Upper lobe of right lung (tissue), 1 donor: Measurements from ENCODE around the gene FBXO2. TPM values are rescaled to one million over a fixed set of nuclear protein-coding genes. Genes with fewer than 3 reads are reported as not detected.

ENCODE experiments used
- ATAC-seq: fragments of 200-7000 bp; cut with Tn5 transposase; one replicate; pipeline ENCODE4 v1.9.1; 2020; ENCODE audit warnings: mild to moderate bottlenecking, moderate library complexity
- DNase-seq: peaks from one replicate; pipeline ENCODE4 v3.0.0-alpha.2; 2020
- H3K27ac ChIP-seq: fragments of 200-600 bp; one replicate; pipeline ENCODE4 v1.8.0; 2022
- H3K27me3 ChIP-seq: fragments of 200-600 bp; one replicate; pipeline ENCODE4 v1.8.0; 2022; ENCODE audit warnings: mild to moderate bottlenecking
- H3K36me3 ChIP-seq: fragments of 200-600 bp; one replicate; pipeline ENCODE4 v1.8.0; 2022
- H3K4me1 ChIP-seq: fragments of 200-600 bp; one replicate; pipeline ENCODE4 v1.8.0; 2022
- H3K4me3 ChIP-seq: fragments of 200-600 bp; one replicate; pipeline ENCODE4 v1.8.0; 2022; ENCODE audit warnings: mild to moderate bottlenecking
- H3K9me3 ChIP-seq: fragments of 200-600 bp; one replicate; pipeline ENCODE4 v1.8.0; 2022
- intact Hi-C: fragments of 100-400 bp; cut with DNase I; formaldehyde crosslinking; loops from one replicate; pipeline ENCODE4 v1.11.0; 2022
- total RNA-seq: library from RNA; stranded (reverse); fragmentation: NEBNext Ultra II Directional; extraction: Animal tissue kit (Norgen Biotek cat#: 25700); gene quantifications from one replicate; pipeline ENCODE4 v1.2.1, GENCODE V29; 2021
- TF ChIP-seq, protein P1 (sequence below): fragments of 200-600 bp; IDR thresholded peaks from one replicate; pipeline ENCODE4 v1.8.0; 2022; ENCODE audit warnings: antibody characterized with exemption
- donor health status: DM: no; HTN: yes; CAD: no; lungs with severe emphysema.

Gene FBXO2
- total RNA-seq, 1 donor from 2014 or later: 11.2 TPM

DNA sequence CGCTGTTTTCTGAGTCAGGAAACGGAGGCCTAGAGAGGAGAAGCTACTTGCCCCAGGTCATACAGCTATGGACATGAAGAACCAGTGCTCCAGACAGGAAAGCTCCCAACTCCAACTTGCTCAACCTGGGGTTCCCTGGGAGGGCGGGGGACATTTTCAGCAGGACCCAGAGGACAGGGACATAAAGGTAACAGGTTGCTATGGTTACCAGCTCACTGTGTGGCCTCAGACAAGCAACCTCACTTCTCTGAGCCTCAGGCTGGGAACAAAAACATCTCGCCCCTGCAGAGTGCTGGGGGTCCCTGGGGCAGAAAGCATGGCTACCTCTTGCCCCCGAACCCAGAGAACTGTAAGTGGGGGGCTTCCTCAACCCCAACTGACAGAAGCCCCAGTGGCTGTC is 16.1 kb downstream of the FBXO2 start:
- DNase-seq: no peak
- ATAC-seq: no peak
- no peak overlapping the region for H3K27ac ChIP-seq
- no peaks in the 10 kb centered on the region for H3K9me3 ChIP-seq
- TF ChIP-seq, protein P1, sequence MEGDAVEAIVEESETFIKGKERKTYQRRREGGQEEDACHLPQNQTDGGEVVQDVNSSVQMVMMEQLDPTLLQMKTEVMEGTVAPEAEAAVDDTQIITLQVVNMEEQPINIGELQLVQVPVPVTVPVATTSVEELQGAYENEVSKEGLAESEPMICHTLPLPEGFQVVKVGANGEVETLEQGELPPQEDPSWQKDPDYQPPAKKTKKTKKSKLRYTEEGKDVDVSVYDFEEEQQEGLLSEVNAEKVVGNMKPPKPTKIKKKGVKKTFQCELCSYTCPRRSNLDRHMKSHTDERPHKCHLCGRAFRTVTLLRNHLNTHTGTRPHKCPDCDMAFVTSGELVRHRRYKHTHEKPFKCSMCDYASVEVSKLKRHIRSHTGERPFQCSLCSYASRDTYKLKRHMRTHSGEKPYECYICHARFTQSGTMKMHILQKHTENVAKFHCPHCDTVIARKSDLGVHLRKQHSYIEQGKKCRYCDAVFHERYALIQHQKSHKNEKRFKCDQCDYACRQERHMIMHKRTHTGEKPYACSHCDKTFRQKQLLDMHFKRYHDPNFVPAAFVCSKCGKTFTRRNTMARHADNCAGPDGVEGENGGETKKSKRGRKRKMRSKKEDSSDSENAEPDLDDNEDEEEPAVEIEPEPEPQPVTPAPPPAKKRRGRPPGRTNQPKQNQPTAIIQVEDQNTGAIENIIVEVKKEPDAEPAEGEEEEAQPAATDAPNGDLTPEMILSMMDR: no peak
- H3K27me3 ChIP-seq: peaks cover 8% of the 10 kb centered on the region
- no peak overlapping the region for H3K4me3 ChIP-seq
- no peaks in the 10 kb centered on the region for H3K36me3 ChIP-seq
- no peaks in the 10 kb centered on the region for H3K4me1 ChIP-seq
- intact Hi-C loops: no loop called here

DNA sequence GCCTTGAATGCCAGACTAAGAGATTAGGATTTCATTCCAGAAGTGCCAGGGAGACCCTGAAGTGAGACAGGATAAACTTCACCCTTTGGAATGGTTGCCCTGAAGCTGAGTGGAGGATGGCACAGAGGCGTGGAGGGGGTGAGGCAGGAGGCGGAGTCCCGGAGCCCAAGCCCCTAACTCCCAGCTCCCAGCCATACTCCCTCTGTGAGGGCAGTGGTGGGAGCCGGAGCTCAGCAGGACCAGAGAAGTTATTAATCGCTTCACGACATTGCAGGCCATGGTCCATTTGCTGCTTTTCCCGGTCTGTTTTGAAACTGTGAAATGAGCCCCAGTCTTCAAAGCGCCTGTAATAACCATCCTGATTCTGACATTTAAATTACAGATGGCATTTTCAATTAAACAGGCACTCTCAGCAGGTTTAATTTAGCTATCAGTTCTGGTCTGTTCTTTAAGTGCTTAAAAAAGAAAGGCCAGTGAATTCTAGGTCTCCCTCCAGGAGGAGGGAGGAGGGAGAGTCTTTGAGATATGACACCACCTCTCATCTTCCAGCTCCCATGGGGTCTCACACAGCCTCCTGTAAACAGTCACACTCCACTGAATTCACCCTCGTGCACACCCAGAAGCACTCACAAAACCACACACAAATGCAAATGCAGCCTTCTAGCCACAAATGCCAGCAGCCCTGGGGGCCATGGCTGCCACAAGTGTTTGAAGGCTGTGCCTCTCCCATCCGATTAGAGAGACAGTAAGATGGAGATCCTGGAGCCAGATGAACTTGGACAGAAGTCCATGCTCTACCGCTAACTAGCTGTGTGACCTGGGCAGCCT is 19.6 kb downstream of the FBXO2 start:
- intact Hi-C loops: no loop called here
- ATAC-seq: no peak
- no peaks in the 10 kb centered on the region for H3K9me3 ChIP-seq
- H3K36me3 ChIP-seq: no peaks in the 10 kb centered on the region
- DNase-seq: no peak
- H3K27ac ChIP-seq: no peak overlapping the region
- H3K4me3 ChIP-seq: no peak overlapping the region
- TF ChIP-seq, protein P1: no peak
- peaks cover 8% of the 10 kb centered on the region for H3K27me3 ChIP-seq
- no peaks in the 10 kb centered on the region for H3K4me1 ChIP-seq

DNA sequence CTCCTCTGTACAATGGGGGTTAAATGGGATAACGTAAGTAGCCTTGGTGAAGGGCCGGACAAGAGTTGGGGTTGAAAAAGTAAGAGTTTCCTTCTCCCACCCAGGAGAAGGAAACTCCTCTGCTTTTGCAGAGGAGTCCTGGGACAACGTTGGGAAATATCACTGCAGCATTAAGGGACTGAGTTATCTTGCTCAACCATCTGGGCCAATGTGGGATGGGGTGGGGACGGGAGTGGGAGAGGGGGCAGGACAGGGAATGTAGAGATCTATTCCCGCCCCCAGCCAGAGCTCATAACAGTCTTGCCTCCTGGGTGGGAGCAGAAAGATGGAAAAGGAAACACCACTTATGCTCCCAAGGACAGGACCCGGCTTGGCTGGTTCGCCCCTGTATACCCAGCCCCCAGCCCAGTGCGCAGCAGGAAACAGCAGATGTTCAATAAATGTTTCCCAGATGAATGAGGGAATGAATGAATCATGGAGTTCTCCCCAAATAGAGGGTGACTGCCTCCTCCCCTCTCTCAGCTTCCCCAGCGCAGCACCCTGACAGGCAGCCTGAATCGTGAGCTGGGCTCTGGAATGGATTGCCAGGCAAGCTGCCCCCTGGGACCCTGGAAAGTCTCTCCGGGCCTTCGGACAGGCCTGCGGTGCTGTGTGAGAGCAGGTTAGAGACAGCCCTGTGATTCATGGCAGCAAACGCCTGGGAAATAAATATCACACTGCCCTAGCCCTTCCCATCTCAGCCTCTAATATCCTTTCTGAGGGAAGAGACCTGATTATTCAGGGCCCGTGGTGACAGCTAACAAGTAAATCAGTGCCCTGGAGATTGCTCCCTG is 24.8 kb downstream of the FBXO2 start:
- Histone ChIP-seq H3K4me3 (no peak overlapping the region), H3K9me3 (no peaks in the 10 kb centered on the region), H3K27ac (no peak overlapping the region), H3K36me3 (no peaks in the 10 kb centered on the region), H3K4me1 (no peaks in the 10 kb centered on the region), H3K27me3 (no peaks in the 10 kb centered on the region)
- TF ChIP-seq, protein P1: no peak
- intact Hi-C loops: no loop called here
- ATAC-seq (no peak), DNase-seq (no peak)

DNA sequence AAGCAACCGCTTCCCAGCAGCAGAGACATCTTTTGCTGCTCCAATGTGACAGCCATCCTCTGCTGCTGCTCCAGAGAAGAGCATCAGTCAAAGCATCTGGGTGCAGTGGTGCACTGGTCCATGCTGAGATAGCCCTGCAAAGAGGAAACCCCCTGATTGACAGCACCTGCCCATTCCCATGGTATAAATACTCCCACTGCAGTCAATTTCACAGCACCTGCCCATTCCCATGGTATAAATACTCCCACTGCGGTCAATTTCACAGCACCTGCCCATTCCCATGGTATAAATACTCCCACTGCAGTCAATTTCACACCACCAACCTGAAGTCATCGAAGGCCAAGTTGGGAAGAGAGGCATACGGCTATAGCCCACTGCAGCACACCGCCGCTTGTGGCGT is 25.5 kb downstream of the FBXO2 start:
- Histone ChIP-seq H3K36me3 (no peaks in the 10 kb centered on the region), H3K27ac (no peak overlapping the region), H3K9me3 (no peaks in the 10 kb centered on the region), H3K4me3 (no peak overlapping the region), H3K27me3 (no peaks in the 10 kb centered on the region), H3K4me1 (no peaks in the 10 kb centered on the region)
- intact Hi-C loops: no loop called here
- DNase-seq (no peak), ATAC-seq (no peak)
- TF ChIP-seq, protein P1: no peak

DNA sequence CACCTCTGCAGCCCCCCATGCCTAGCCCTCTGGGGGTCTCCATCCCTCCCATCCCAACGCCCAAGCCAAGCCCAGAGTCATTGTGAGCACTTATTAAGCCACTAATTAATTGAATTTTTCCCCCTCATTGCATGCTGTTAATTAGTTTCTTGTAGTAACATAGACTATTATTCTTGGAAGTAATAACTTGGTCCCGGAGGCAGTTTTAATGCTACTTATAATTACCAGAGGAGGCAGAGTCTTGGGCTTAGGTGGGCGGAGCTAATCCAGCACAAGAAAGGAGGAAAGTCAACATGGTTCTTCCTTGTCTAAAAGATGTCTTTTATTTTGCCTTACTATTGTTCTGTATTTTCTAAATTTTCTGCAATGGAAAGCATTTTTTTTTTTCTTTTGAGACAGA is 27.7 kb downstream of the FBXO2 start:
- ATAC-seq (no peak), DNase-seq (no peak)
- H3K4me1 ChIP-seq: no peaks in the 10 kb centered on the region
- no peak overlapping the region for H3K27ac ChIP-seq
- H3K4me3 ChIP-seq: no peak overlapping the region
- intact Hi-C loops: no loop called here
- H3K36me3 ChIP-seq: no peaks in the 10 kb centered on the region
- TF ChIP-seq, protein P1: no peak
- H3K27me3 ChIP-seq: no peaks in the 10 kb centered on the region
- H3K9me3 ChIP-seq: no peaks in the 10 kb centered on the region
